Uterus (tissue), 4 donors: ENCODE results near the gene RGSL1. TPM values are rescaled to one million over a fixed set of nuclear protein-coding genes. Genes with fewer than 3 reads are reported as not detected.
"Not testable (repeated sequence)": the region's sequence is repeated elsewhere in the genome, so short reads cannot be mapped to it uniquely, and the experiment has no call there.

Source experiments
- DNase-seq, 2 donors: peaks; one replicate each; pipeline ENCODE4 v3.0.0-alpha.2; 2019 to 2020
- H3K27ac ChIP-seq, 2 donors: fragments of 200-600 bp; sonication (generic); 1 replicate in 1 of 2; 2 replicates in 1 of 2; pipeline ENCODE4 v1.5.1; 2016 to 2018
- H3K27me3 ChIP-seq, 2 donors: fragments of 200-600 bp; sonication (generic); one replicate each; pipeline ENCODE4 v1.5.1; 2018 to 2019; ENCODE audit warnings: control low read depth in 1 of 2
- H3K36me3 ChIP-seq, 2 donors: fragments of 200-600 bp; sonication (generic); one replicate each; pipeline ENCODE4 v1.5.1; 2019; ENCODE audit warnings: control low read depth in 1 of 2
- H3K4me1 ChIP-seq, 2 donors: fragments of 200-600 bp; sonication (generic); one replicate each; pipeline ENCODE4 v1.5.1; 2018 to 2019; ENCODE audit warnings: control low read depth in 1 of 2
- H3K4me3 ChIP-seq, 2 donors: fragments of 200-600 bp; sonication (generic); 1 replicate in 1 of 2; 2 replicates in 1 of 2; pipeline ENCODE4 v1.5.1; 2018 to 2019; ENCODE audit warnings: mild to moderate bottlenecking in 1 of 2
- H3K9me3 ChIP-seq, 2 donors: fragments of 200-600 bp; sonication (generic); one replicate each; pipeline ENCODE4 v1.5.1; 2019; ENCODE audit warnings: control low read depth in 1 of 2
- CTCF ChIP-seq, 4 experiments: fragments of 200-600 bp in 2 of 4; fragments of 450-650 bp in 2 of 4; sonication (generic) in 2 of 4; IDR thresholded peaks; one replicate each; pipeline ENCODE4 v1.5.1; 2016 to 2019; ENCODE audit warnings: antibody characterized with exemption in 4 of 4, mild to moderate bottlenecking in 2 of 4, moderate library complexity in 1 of 4
- POLR2A ChIP-seq, 2 donors: fragments of 450-650 bp; IDR thresholded peaks; one replicate each; pipeline ENCODE4 v1.6.1; 2016; ENCODE audit warnings: antibody characterized with exemption in 2 of 2, mild to moderate bottlenecking in 1 of 2, moderate library complexity in 1 of 2
- intact Hi-C: fragments of 100-400 bp; cut with DNase I; formaldehyde crosslinking; loops from one replicate; pipeline ENCODE4 v1.15.1; 2023; ENCODE audit warnings: low total_unique reads
- total RNA-seq, 4 donors: library from RNA; depleted of rRNA in 3 of 4; stranded (reverse); fragments of >200 nt in 3 of 4; gene quantifications; one replicate each; pipeline versions ENCODE4 v1.1.0 to v1.2.4, GENCODE V29; 2014 to 2023
- donor health status: DM: yes; HTN: yes; CAD: no.

Gene RGSL1
- total RNA-seq, 4 donors from 2014 or later: not detected

GRCh38 chr1:182525342-182525741, 75.4 kb downstream of the RGSL1 start:
- DNase-seq: no peak
- H3K27me3 ChIP-seq: no peaks in the 10 kb centered on the region
- no peaks in the 10 kb centered on the region for H3K4me1 ChIP-seq
- intact Hi-C loops: no loop called here
- H3K9me3 ChIP-seq: no peaks in the 10 kb centered on the region
- H3K4me3 ChIP-seq: no peak overlapping the region
- no peaks in the 10 kb centered on the region for H3K36me3 ChIP-seq
- H3K27ac ChIP-seq: no peak overlapping the region
- no peak for TF ChIP-seq POLR2A (IDR thresholded peaks at IDR 0.05)
- TF ChIP-seq CTCF (IDR thresholded peaks at IDR 0.05): no peak

GRCh38 chr1:182527680-182528079, 77.7 kb downstream of the RGSL1 start:
- H3K9me3 ChIP-seq: no peaks in the 10 kb centered on the region
- H3K36me3 ChIP-seq: no peaks in the 10 kb centered on the region
- DNase-seq: no peak
- H3K4me1 ChIP-seq: no peaks in the 10 kb centered on the region
- intact Hi-C loops: no loop called here
- no peaks in the 10 kb centered on the region for H3K27me3 ChIP-seq
- TF ChIP-seq CTCF (IDR thresholded peaks at IDR 0.05) (no peak), POLR2A (IDR thresholded peaks at IDR 0.05) (no peak)
- H3K4me3 ChIP-seq: no peak overlapping the region
- H3K27ac ChIP-seq: no peak overlapping the region

GRCh38 chr1:182528206-182528605, 78.3 kb downstream of the RGSL1 start:
- H3K4me3 ChIP-seq, H3K4me1 ChIP-seq, intact Hi-C loops, H3K27ac ChIP-seq, DNase-seq, H3K27me3 ChIP-seq, H3K9me3 ChIP-seq, H3K36me3 ChIP-seq: not testable (repeated sequence)

GRCh38 chr1:182533896-182534295, 84.0 kb downstream of the RGSL1 start:
- intact Hi-C loops: no loop called here
- no peak for DNase-seq
- TF ChIP-seq POLR2A (IDR thresholded peaks at IDR 0.05) (no peak), CTCF (IDR thresholded peaks at IDR 0.05) (no peak)
- Histone ChIP-seq H3K9me3 (no peaks in the 10 kb centered on the region), H3K4me3 (no peak overlapping the region), H3K4me1 (no peaks in the 10 kb centered on the region), H3K27me3 (no peaks in the 10 kb centered on the region), H3K27ac (no peak overlapping the region), H3K36me3 (no peaks in the 10 kb centered on the region)

- no peak for TF ChIP-seq CTCF (IDR thresholded peaks at IDR 0.05)
- TF ChIP-seq POLR2A (IDR thresholded peaks at IDR 0.05): no peak
- Histone ChIP-seq H3K27me3 (no peaks in the 10 kb centered on the region), H3K27ac (no peak overlapping the region), H3K9me3 (peaks cover 0 to 4% of the 10 kb centered on the region in 2 donors), H3K4me1 (no peaks in the 10 kb centered on the region), H3K4me3 (no peak overlapping the region), H3K36me3 (no peaks in the 10 kb centered on the region)
- no peak for DNase-seq
- intact Hi-C loops: no loop called here
Measured at GRCh38 chr1:182549346-182549745, 99.4 kb downstream of the RGSL1 start.

GRCh38 chr1:182549811-182550210, 99.9 kb downstream of the RGSL1 start:
- Histone ChIP-seq H3K36me3 (no peaks in the 10 kb centered on the region), H3K27me3 (no peaks in the 10 kb centered on the region), H3K27ac (no peak overlapping the region), H3K4me3 (no peak overlapping the region), H3K4me1 (no peaks in the 10 kb centered on the region), H3K9me3 (peaks cover 0 to 4% of the 10 kb centered on the region in 2 donors)
- intact Hi-C loops: no loop called here
- no peak for DNase-seq
- TF ChIP-seq POLR2A (IDR thresholded peaks at IDR 0.05) (no peak), CTCF (IDR thresholded peaks at IDR 0.05) (no peak)
